ENCODE data around the gene RILP.
"Not testable (repeated sequence)": the region's sequence is repeated elsewhere in the genome, so short reads cannot be mapped to it uniquely, and the experiment has no call there.

Gene RILP

DNA sequence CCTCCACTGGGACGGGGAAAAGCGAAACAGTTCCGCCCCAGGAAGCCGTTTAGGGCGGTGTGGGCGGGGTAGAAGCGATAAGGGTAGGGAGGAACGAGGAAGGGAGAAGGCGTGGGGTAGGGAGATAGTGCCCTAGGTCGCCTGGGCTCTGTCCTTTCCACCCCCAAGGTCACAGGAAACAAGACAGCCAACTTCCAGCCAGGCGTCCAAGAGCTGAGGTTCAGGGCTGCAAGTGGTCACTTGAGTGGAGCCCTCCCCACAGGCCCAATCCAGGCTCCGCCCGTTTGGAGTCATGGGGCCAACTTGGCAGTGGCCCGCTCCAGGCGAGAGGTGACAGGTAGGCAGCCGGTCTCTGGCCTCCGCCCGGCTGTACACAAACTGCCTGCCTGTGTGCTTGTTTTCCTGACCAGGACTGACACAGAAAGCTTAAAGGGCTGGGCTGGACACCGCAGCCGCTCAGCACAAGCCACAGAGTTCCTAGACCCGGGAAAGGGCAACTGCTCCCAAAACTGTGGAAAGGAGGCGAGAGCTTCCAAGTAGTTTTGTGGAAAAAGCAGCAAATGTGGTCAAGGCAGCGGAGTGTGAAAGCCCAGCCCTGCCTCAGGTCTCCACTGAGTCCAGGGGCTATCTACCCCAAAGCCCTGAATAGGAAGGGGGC, at the start of gene RILP:
RILP (minus strand) TSS at position 23 of the 658 bp plus-strand sequence. CDS start 62 bp downstream, outside the sequence.
- DNase-seq = no peak

GRCh38 chr17:1697681-1698080, 48.0 kb upstream of the RILP start:
- no peak for DNase-seq

- no peak for DNase-seq
Measured at GRCh38 chr17:1695365-1695764, 45.7 kb upstream of the RILP start.

- no peak for DNase-seq
Measured at GRCh38 chr17:1693339-1693738, 43.7 kb upstream of the RILP start.

DNA sequence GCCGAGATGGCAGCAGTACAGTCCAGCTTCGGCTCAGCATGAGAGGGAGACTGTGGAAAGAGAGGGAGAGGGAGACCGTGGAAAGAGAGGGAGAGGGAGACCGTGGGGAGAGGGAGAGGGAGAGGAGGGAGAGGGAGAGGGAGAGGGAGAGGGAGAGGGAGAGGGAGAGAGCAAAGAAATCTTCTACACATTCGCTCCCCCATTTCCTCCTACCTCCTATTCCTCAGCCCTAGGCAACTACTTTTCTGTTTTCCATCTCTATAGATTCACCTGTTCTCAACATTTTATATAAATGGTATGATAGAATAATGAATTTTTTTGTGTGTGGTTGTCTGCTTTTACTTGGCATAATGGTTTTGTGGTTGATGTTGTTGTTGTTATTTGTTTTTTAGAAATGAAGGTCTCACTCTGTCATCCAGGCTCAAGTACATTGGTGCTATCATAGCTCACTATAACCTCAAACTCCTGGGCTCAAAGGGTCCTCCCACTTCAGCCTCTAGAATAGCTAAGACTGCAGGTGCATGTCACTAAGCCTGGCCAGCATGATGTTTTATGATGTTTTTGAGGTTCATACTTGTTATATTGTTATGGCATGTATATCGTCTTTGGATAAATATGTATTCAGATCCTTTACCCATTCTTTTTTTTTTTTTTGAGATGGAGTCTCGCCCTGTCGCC, 41.0 kb upstream of the RILP start:
- DNase-seq = no peak

DNA sequence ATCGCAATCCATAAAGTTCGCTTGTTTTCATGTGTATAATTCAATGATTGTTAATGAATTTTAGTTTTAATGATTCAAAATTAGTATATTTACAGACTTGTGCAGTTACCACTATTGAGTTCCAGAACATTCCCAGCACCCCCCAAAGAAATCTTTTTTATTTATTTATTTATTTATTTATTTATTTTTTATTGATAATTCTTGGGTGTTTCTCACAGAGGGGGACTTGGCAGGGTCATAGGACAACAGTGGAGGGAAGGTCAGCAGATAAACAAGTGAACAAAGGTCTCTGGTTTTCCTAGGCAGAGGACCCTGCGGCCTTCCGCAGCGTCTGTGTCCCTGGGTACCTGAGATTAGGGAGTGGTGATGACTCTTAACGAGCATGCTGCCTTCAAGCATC, 38.7 kb upstream of the RILP start:
- not testable (repeated sequence) for DNase-seq

- no peak for DNase-seq
Measured at GRCh38 chr17:1686086-1686485, 36.4 kb upstream of the RILP start.

DNA sequence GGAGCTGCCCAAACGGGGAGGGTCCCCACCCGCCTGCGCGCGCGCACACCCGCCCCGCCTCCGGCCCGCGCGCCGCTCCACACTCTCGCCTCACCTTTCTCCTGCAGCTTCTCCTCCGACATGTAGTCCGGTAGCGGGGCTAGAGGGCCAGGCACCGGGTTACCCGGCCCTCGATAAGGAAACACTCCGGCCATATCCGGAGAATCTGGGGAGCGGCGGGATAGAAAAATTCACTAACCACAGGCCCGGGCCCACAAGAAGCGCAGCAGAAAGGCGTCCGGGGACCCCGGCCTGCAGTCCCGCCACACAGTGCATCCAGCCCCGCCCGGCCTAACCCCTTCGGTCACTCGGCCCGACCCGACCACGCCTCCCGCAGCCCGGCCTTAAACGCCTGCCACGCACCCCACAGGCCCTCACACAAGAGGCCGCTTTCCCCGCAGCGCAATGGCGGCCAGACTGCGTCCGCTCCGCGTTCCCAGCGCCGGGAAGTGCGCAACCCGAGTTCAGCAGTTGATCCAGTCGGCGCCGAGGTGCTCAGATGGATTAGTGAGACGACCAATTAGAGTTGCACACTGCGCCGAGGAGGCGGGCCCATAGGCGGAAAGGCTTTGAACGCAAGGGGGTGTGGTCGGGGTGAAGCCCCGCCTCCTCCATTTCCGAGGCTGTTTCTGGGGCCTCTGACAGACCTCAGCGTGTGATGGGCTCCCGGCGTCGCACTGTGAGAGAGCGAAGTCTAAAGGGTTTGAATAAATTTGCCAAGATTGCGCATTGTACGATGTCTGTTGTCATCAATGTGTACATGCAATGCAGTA, 34.9 kb upstream of the RILP start, which contains the start of gene PRPF8:
PRPF8 (minus strand) TSS at position 490 of the 812 bp plus-strand sequence; CDS start at position 194, 296 bp downstream.
- peak; percentile 82 for DNase-seq

- no peak for DNase-seq
Measured at GRCh38 chr17:1683459-1683858, 33.8 kb upstream of the RILP start.

DNA sequence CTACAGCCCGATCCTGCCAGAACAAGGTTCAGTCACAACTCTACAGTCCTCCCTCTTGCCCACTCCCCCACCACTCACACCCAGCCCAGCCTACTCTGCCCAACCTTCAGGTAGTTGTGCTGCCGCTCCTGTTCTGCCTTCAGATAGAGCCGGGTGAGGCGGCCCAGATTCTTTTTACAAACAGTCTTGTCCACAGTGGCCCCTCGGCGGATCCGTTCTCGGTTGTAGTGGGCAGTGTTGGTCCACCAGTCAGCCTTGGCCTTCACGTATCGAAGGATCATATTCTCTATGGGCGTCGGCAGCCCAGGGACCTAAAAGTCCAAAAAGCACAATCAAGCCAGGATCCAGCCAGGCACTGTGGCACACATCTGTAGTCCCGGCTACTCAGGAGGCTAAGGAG, 26.7 kb upstream of the RILP start:
- no peak for DNase-seq

DNA sequence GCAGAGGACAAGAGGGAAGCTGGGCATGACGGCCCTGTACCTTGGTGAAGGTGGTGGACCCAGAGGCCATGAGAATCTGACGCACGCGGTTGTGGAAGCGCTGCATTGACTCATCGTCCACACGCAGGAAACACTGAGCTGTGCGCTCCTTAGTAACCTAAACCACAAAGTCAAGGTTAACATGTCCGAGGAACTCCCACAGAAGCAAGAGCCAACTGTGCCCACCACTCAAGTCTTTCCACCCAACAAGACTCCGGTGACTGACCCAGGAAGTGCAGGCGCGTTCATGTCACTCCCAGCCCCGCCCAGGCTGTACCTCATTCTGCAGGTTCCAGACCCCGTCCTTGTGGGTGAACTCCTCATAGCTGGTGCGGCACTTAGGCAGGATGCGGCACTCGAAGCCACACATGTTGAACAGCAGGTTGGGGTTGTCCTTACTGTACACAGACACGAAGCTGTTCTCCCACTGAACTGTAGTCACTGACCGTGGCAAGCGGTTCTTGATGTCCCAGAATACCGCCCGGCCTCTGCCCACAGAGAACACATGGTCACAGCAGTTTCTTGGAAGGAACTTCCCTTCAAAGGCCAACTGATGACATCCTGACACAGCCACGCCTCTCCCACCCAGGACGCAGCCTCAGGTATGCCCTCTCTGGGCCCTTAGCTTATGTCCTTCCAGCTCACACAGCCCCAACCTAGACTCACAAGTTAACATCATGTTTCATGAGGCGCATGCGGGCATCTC, 23.5 kb upstream of the RILP start:
- no peak for DNase-seq

GRCh38 chr17:1663934-1664333, 14.3 kb upstream of the RILP start:
- not testable (repeated sequence) for DNase-seq

GRCh38 chr17:1661045-1661444, 11.4 kb upstream of the RILP start:
- DNase-seq = no peak

DNA sequence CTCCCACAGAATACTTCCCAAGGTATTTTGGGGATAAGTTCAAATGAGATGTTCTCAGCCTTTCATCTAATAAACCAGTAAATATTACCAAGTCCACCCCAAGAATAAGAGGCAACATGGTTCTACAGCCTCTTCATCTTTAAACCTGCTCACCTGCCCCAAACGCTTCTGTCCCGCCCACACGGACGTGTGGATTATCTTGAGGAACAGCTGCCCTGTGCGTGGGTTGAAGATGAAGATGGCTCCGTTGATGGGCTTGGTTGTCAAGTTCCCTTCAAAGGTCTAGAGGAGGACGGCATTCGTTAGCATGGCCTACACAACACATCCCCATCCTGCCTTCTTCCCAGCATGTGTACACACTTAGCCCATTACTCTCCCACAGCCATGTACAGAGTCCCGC, 8.4 kb upstream of the RILP start:
- no peak for DNase-seq

GRCh38 chr17:1653735-1654134, 4.1 kb upstream of the RILP start:
- no peak for DNase-seq

GRCh38 chr17:1652794-1653193, 3.1 kb upstream of the RILP start:
- DNase-seq = not testable (repeated sequence)

- DNase-seq = no peak
Measured at GRCh38 chr17:1651559-1651844, 1.8 kb upstream of the RILP start.

GRCh38 chr17:1650731-1651558, 1.3 kb upstream of the RILP start:
- no peak for DNase-seq

DNA sequence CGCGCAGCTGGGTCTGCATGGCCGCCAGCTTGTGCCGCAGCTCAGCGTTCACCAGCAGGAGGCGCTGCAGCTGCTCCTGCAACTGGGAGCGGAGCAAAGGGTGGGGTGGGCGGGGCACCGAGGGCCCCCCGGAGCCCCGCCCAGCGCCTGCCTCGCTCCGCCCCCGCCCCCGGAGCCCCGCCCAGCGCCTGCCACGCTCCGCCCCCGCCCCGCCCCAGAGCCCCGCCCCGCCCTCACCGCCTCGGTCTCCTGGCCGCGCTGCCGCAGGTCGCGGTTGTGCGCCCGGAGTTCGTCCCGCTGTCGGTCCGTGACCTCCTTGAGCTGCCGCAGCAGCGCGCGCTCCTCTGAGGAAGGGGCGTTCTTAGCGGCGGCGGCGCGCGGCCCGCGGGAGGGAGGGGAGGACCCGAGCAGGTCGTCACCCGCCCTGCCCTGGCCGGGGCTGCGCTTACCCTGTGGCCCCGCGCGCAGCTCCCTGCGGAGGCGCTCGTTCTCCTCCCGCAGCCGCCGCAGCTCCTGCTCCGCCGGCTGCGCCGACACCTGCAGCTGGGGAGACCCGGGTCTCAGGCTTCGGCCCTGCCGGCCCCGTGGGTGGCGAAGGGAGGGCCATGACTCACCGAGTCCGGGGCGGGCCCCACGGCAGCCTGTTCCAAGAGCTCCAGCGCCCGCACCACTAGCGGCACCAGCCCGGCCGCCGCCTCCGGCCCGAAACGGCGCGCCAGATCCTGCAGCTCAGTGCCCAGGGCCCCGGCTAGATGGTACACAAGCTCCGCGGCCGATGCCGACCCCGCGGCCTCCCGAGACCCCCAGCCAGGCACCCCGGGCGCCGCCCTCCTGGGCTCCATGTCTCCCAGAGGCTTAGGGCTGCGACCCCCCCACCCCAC, 463 bp downstream of the RILP start:
- no peak for DNase-seq

DNA sequence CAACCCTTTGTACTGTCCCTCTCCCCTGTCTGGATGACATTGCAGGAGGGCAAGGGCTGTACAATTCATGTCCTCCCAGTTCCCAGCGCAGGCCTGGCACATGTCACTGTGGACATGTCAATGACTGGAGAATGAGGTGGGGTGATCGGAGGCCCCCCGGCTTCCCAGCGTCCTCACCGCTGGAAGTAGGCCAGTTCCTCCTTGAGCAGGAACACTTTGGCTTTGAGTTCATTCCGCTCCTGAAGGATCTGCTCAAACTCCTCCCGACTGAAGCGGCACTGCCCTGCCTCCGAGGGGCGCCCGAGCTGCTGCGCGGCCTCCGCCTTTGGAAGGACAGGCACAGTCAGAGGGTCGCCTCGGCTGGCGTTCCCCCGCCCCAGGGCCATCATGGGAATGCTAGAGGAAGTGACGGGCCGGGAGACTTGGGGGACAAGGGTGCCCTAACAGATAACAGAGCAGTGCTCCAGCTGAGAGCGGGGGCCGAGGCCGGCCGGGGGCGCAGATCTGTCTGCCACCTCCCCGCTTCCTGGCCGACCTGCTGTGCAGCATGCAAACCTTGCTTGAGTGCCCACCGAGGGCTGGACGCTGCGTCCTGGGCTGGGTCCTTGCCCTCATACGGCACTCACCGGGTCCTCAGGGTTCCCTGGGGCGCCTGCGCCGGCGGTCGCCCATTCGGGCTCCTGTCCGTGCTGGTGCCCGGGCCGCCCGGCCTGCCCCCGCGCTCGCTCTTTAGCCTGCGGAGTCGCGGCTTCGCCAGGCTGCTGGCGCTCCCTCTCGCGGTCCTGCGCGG, 1.3 kb downstream of the RILP start:
- DNase-seq = no peak

GRCh38 chr17:1647802-1648171, 1.9 kb downstream of the RILP start:
- DNase-seq = no peak

All from NK-92 treated with Interleukin-12 subunit alpha and Interleukin-12 subunit beta, amount 100 ng/mL, for 24 hours (cell line).